ENCODE measurements around the gene EMD.
A peak's percentile ranks its signal among the peaks of the same experiment; 100 is the strongest.

The EMD gene

GRCh38 chrX:154348114-154348531 is 31.0 kb upstream of the EMD start:
- Histone ChIP-seq H3K9me3 (replicated peaks in 1 of 11) (peaks cover 0 to 13% (median 0%) of the 10 kb centered on the region in 11 experiments; a peak in 7 of 22 replicates), H3K4me1 (peaks cover 7 to 60% (median 26%) of the 10 kb centered on the region in 10 experiments; a peak in 19 of 20 replicates), H3K9ac (peak overlapping the region in 3 of 11 experiments; percentile 8 to 15 (median 11); a peak in 1 of 22 replicates), H3K27me3 (peaks cover 0 to 35% (median 26%) of the 10 kb centered on the region in 11 experiments; a peak in 16 of 22 replicates), H3K27ac (peak overlapping the region in 5 of 11 experiments; percentile 32 to 74 (median 44); a peak in 7 of 22 replicates), H3K4me2 (peak overlapping the region in 9 of 11 experiments; percentile 6 to 46 (median 21); a peak in 9 of 22 replicates), H3K4me3 (no peak overlapping the region), H3K36me3 (peaks cover 45 to 51% (median 48%) of the 10 kb centered on the region in 11 experiments), H4K20me1 (peaks cover 10 to 61% (median 55%) of the 10 kb centered on the region in 11 experiments; a peak in 21 of 22 replicates)
- no peak for TF ChIP-seq Cebpa-rat (IDR thresholded peaks at IDR 0.05)

GRCh38 chrX:154348646-154349358 is 30.3 kb upstream of the EMD start:
- Histone ChIP-seq H3K9me3 (replicated peaks in 1 of 11) (peaks cover 0 to 13% (median 0%) of the 10 kb centered on the region in 11 experiments; a peak in 8 of 22 replicates), H3K27ac (peak overlapping the region in 4 of 11 experiments; percentile 32 to 74 (median 50); a peak in 4 of 22 replicates), H3K4me3 (no peak overlapping the region), H3K4me1 (peaks cover 7 to 67% (median 26%) of the 10 kb centered on the region in 10 experiments; a peak in 19 of 20 replicates), H4K20me1 (peaks cover 10 to 68% (median 61%) of the 10 kb centered on the region in 11 experiments; a peak in 21 of 22 replicates), H3K9ac (peak overlapping the region in 4 of 11 experiments; percentile 2 to 15 (median 10); a peak in 2 of 22 replicates), H3K4me2 (peak overlapping the region in 7 of 11 experiments; percentile 6 to 46 (median 21); a peak in 8 of 22 replicates), H3K27me3 (peaks cover 0 to 41% (median 29%) of the 10 kb centered on the region in 11 experiments; a peak in 16 of 22 replicates), H3K36me3 (peaks cover 52 to 58% (median 55%) of the 10 kb centered on the region in 11 experiments)
- no peak for TF ChIP-seq Cebpa-rat (IDR thresholded peaks at IDR 0.05)

GRCh38 chrX:154349359-154349935 is 29.6 kb upstream of the EMD start:
- peaks cover 57 to 64% (median 62%) of the 10 kb centered on the region in 11 experiments for H3K36me3 ChIP-seq
- H3K27ac ChIP-seq = peak overlapping the region in 2 of 11 experiments; percentile 11 to 25; a peak in 1 of 22 replicates

GRCh38 chrX:154349979-154350378 is 29.1 kb upstream of the EMD start:
- Histone ChIP-seq H3K27me3 (peaks cover 0 to 50% (median 30%) of the 10 kb centered on the region in 11 experiments; a peak in 16 of 22 replicates), H3K9me3 (replicated peaks in 1 of 11) (peaks cover 0 to 23% (median 0%) of the 10 kb centered on the region in 11 experiments; a peak in 9 of 22 replicates), H3K4me2 (peak overlapping the region in 3 of 11 experiments; percentile 6 to 46 (median 33); a peak in 4 of 22 replicates), H3K4me1 (peaks cover 7 to 74% (median 26%) of the 10 kb centered on the region in 10 experiments; a peak in 19 of 20 replicates), H3K9ac (no peak overlapping the region; a peak in 1 of 22 replicates), H3K27ac (no peak overlapping the region), H3K4me3 (no peak overlapping the region), H3K36me3 (peaks cover 62 to 70% (median 67%) of the 10 kb centered on the region in 11 experiments), H4K20me1 (peaks cover 18 to 80% (median 73%) of the 10 kb centered on the region in 11 experiments; a peak in 21 of 22 replicates)
- TF ChIP-seq Cebpa-rat (IDR thresholded peaks at IDR 0.05) = no peak

More at GRCh38 chrX:154349359-154349935, 29.6 kb upstream of the EMD start:
- Histone ChIP-seq H4K20me1 (peaks cover 16 to 74% (median 68%) of the 10 kb centered on the region in 11 experiments; a peak in 21 of 22 replicates), H3K27me3 (peaks cover 0 to 48% (median 29%) of the 10 kb centered on the region in 11 experiments; a peak in 16 of 22 replicates), H3K4me1 (peaks cover 7 to 69% (median 26%) of the 10 kb centered on the region in 10 experiments; a peak in 19 of 20 replicates), H3K4me3 (no peak overlapping the region), H3K4me2 (peak overlapping the region in 3 of 11 experiments; percentile 6 to 46 (median 33); a peak in 6 of 22 replicates), H3K9ac (peak overlapping the region in 1 of 11 experiments; percentile 2; a peak in 2 of 22 replicates), H3K9me3 (replicated peaks in 1 of 11) (peaks cover 0 to 18% (median 0%) of the 10 kb centered on the region in 11 experiments; a peak in 8 of 22 replicates)
- no peak for TF ChIP-seq Cebpa-rat (IDR thresholded peaks at IDR 0.05)

- Histone ChIP-seq H4K20me1 (peaks cover 24 to 86% (median 79%) of the 10 kb centered on the region in 11 experiments; a peak in 21 of 22 replicates), H3K4me3 (no peak overlapping the region), H3K27me3 (peaks cover 0 to 53% (median 32%) of the 10 kb centered on the region in 11 experiments; a peak in 16 of 22 replicates), H3K27ac (no peak overlapping the region), H3K9me3 (replicated peaks in 1 of 11) (peaks cover 0 to 24% (median 0%) of the 10 kb centered on the region in 11 experiments; a peak in 9 of 22 replicates), H3K4me2 (0 out of 22 replicates have a peak overlapping the region, but pooled peaks of 1 of the 11 experiments have one; percentile 9), H3K9ac (peak overlapping the region in 1 of 11 experiments; percentile 8; a peak in 3 of 22 replicates), H3K36me3 (peaks cover 67 to 76% (median 73%) of the 10 kb centered on the region in 11 experiments), H3K4me1 (peaks cover 7 to 79% (median 26%) of the 10 kb centered on the region in 10 experiments; a peak in 19 of 20 replicates)
- no peak for TF ChIP-seq Cebpa-rat (IDR thresholded peaks at IDR 0.05)
Measured at GRCh38 chrX:154350429-154351182, 28.5 kb upstream of the EMD start.

GRCh38 chrX:154351183-154352011 is 27.7 kb upstream of the EMD start:
- H4K20me1 ChIP-seq = peaks cover 28 to 94% (median 87%) of the 10 kb centered on the region in 11 experiments; a peak in 21 of 22 replicates
- no peak overlapping the region for H3K4me3 ChIP-seq
- H3K27me3 ChIP-seq = peaks cover 0 to 55% (median 32%) of the 10 kb centered on the region in 11 experiments; a peak in 16 of 22 replicates
- no peak for TF ChIP-seq Cebpa-rat (IDR thresholded peaks at IDR 0.05)
- peaks cover 0 to 24% (median 0%) of the 10 kb centered on the region in 11 experiments; a peak in 9 of 22 replicates for H3K9me3 ChIP-seq (replicated peaks in 1 of 11)
- no peak overlapping the region for H3K27ac ChIP-seq
- H3K9ac ChIP-seq = peak overlapping the region in 4 of 11 experiments; percentile 7 to 30 (median 24); a peak in 5 of 22 replicates
- 0 out of 22 replicates have a peak overlapping the region, but pooled peaks of 1 of the 11 experiments have one; percentile 9 for H3K4me2 ChIP-seq
- peaks cover 73 to 84% (median 81%) of the 10 kb centered on the region in 11 experiments for H3K36me3 ChIP-seq
- peaks cover 7 to 79% (median 26%) of the 10 kb centered on the region in 10 experiments; a peak in 19 of 20 replicates for H3K4me1 ChIP-seq

GRCh38 chrX:154352012-154352401 is 27.1 kb upstream of the EMD start:
- Histone ChIP-seq H3K4me1 (peaks cover 7 to 82% (median 26%) of the 10 kb centered on the region in 10 experiments; a peak in 19 of 20 replicates), H3K27me3 (peaks cover 0 to 55% (median 32%) of the 10 kb centered on the region in 11 experiments; a peak in 16 of 22 replicates), H4K20me1 (peaks cover 30 to 100% (median 93%) of the 10 kb centered on the region in 11 experiments; a peak in 21 of 22 replicates), H3K9ac (peak overlapping the region in 4 of 11 experiments; percentile 7 to 30 (median 24); a peak in 4 of 22 replicates), H3K27ac (no peak overlapping the region), H3K9me3 (replicated peaks in 1 of 11) (peaks cover 0 to 27% (median 0%) of the 10 kb centered on the region in 11 experiments; a peak in 9 of 22 replicates), H3K4me3 (no peak overlapping the region), H3K4me2 (no peak overlapping the region), H3K36me3 (peaks cover 79 to 90% (median 87%) of the 10 kb centered on the region in 11 experiments)
- TF ChIP-seq Cebpa-rat (IDR thresholded peaks at IDR 0.05) = no peak
